ENCODE data around the gene NOXA1.

The NOXA1 gene

DNA sequence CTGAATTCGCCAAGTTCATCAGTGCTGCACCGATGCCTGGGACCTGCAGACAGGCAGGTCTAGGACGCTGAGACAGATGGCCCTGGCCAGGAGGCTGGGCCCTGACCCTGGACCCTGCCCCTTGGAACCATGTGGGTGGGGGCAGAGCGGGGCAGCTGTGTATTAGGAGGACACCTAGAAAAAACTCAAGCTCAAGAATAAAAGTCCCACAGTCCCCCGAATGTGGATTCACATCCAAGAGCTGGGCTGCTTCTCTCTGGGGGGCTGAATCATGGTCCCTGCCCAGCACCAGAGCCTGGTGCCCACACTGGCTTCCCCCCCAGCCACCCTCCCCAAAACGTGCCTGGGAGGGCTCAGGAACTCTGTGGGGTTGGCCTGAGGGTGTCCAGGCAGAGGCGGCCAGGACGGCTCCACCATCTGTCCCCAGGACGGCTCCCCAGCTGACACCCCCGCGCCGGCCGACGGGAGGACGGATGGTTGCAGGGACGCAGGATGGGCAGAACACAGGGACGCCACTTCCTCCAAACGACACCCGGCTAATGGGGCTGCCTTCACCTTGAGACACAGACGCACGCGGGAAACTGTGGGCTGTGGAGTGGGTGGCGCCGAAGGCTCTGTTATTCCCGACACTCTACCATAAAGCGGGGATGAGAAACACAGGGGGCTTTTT, 35.2 kb upstream of the NOXA1 start:
- no peak for DNase-seq

DNA sequence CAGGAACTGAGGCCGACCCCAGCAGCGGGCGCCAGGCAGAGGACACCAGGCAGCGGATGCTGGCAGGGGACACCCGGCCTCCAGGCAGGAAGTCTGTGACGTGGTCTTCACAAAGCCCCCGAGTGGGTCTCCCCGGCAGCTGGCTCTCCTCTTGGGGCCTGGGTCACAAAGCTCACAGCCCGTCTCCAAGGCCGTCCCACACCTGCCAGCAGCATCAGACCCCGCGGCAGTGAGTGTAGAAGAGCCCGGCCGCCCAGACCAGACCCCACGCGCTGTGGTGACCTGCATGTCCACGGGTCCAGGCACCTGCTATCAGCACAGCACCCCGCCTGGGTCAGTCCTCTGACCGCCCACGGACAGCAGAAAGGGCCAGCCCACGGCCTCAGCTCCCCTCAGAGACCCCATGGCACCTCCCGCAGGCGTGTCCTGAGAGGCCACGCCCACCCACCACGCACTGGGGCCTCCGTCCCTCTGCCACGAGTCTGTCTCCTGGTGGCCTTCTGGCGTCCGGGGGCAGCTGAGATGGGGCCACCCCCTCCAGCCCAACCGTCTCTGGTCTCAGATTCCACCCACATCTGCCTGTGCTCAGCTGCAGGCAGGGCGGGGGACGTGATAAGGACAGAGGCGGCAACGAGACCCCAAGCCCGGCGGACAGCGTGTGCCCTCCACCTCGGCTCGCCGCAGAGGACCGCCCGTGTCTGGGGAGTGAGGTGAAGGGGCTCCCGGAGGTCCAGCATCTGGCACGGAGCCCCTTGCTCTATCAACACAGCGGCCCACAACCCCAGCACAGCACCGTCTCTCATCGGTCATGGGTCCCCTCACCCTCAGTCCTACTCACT, 34.4 kb upstream of the NOXA1 start:
- DNase-seq = no peak

- DNase-seq = no peak
Measured at GRCh38 chr9:137389428-137389746, 33.8 kb upstream of the NOXA1 start.

GRCh38 chr9:137390553-137391410, 32.4 kb upstream of the NOXA1 start:
- no peak for DNase-seq

- no peak for DNase-seq
Measured at GRCh38 chr9:137391411-137391754, 31.8 kb upstream of the NOXA1 start.

DNA sequence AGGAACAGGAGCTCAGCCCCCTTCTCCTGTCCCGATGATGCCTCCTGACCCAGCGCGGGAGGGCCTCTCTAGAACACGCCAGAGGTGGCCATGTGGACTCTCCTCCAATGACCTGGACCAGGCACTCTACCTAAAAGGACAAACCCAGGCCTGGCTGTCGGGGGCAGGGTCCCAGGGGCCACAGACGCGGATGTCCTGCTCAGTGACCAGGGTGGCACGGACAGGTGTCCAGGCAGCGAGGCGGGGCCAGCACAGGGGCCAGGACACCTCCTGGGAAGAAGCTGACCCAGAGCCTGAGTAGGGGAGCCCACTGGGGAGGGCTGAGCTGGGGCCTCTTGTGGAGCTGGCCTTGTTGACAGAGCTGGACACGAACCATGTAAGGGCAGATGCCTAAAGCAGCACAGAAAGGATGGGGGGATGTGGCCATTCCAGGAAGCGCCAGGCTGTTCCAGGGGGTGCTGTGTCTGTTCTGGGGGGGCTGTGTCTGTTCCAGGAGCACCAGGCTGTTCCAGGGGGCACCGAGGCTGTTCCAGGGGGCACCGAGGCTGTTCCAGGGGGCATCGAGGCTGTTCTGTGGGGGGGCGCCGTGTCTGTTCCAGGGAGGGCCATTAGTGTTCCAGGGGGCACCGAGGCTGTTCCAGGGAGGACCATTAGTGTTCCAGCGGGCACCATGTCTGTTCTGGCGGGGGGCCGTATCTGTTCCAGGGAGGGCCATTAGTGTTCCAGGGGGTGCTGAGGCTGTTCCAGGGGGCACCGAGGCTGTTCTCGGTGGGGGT, 30.8 kb upstream of the NOXA1 start:
- no peak for DNase-seq

DNA sequence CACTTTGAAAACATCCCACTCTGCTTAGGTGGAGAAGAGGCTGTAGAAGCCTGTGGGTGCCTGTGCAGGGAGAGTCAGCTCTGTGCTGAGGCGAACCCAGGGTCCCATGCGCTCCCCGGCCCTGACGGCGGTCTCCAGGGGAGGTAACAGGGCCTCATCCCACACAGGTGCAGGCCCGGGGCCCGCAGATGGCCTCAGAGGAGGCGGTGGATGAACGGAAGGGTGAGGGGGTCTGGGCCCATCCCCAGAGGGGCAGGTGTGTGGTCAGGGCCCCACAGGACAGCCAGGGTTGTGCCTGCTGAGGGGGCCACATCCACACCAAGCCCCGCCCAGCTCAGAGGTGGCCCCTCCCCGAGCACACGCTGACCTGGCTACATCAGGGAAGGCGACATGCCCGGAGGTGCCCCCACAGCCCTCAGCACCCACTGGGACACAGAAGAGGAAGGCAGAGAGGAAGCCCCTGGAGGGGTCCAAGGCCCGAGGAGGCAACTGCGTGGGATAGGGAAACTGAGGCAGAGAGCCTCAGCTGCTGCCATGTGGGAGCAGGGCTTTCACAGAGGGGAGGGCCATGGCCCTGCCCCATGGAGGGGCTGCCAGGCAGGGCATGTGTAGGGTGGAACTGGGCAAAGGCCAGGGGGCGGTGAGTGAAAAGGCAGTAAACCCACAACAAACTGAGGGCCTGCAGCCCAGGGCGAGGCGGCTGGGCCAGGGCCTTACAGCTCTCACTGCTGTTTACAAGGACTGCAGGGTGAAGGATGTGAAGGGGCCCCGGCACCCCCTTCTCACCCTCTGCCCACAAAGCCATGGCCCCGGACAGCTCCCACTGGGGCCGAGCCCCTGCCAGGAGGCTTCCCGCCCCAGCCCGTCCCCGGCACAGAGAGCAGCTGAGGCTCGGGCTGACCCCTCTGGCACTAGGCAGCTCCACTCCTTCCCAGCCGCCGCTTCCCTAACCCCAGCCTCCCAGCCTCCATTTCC, 29.7 kb upstream of the NOXA1 start:
- no peak for DNase-seq

GRCh38 chr9:137394866-137395665, 28.1 kb upstream of the NOXA1 start:
- DNase-seq = no peak

GRCh38 chr9:137395666-137396010, 27.6 kb upstream of the NOXA1 start:
- no peak for DNase-seq

GRCh38 chr9:137396227-137396626, 27.0 kb upstream of the NOXA1 start:
- DNase-seq = no peak

DNA sequence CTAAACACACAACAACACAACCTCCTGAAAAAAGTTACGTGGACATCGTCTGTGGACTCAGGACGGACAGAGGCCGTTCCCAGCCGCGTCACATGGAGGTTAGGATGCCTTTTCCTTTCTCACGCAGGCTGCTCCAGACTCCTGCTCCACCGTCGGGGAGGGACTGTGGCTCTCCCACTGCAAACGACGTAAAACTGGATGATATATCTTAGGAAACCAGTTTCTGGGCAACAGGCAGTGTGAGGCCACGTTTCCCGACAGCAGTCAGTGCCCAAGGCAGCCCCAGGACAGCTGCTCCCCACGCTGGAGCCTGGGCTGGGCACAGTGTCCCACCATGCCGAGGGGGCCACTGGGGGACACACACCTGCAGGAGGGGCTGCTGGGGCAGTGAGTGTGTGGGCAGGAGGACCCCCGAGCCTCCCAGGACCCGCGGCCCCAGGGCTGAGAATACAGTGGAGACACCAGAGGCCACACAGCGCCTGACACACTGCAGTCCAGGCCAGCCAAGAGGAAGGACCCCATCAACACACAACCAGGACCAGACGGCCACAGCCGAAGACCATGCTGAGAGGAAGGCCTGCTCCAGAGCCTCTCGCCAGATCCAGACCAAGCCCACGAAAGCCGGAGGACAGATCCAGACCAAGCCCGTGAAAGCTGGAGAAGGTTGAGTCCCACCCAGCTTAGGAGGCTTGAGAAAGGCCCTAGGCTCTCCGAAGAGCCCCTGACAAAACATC, 26.4 kb upstream of the NOXA1 start:
- no peak for DNase-seq

DNA sequence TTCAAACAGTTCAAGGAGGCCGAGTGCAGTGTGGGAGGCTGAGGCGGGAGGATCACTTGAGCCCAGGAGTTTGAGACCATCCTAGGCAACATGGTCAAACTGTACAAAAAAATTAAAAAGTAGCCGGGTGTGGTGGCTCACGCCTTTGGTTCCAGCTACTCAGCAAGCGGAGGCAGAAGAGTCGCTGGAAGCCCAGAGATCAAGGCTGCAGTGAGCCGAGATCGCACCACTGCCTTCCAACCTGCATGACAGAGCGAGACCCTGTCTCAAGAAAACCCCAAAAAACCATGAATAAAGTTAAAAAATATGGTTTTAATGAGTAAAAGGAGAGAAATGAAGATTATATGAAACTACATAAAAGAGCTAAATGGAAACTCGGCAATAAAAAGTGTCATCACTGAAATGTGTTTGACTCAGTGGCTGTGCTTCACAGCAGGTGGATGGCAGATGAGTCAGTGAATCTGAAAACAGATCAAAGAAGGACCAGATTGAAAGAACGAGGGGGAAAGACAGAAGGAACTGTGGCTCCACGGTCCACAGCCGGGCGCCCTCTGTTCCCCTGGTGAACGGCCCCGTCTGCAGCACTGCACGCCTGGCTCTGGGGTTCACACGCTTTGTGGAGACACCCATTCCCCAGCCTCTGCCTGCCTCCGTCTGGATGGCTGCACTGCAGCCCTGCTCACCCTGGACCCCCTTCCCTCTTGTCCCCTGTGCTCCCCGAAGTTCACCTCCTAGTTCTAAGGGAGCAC, 25.3 kb upstream of the NOXA1 start:
- DNase-seq = no peak

- no peak for DNase-seq
Measured at GRCh38 chr9:137398561-137399468, 24.4 kb upstream of the NOXA1 start.

DNA sequence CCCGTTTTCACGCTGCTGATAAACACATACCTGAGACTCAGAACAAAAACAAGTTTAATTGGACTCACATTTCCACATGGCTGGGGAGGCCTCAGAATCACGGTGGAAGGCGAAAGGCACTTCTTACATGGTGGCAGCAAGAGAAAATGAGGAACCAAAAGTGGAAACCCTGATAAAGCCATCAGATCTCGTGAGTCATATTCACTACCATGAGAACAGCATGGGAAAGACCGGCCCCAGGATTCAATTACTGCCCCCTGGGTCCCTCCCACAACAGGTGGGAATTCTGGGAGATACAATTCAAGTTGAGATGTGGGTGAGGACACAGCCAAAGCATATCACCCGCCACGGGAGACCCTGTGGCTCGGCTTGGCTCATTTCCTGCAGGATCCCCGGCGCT, 20.4 kb upstream of the NOXA1 start:
- no peak for DNase-seq

DNA sequence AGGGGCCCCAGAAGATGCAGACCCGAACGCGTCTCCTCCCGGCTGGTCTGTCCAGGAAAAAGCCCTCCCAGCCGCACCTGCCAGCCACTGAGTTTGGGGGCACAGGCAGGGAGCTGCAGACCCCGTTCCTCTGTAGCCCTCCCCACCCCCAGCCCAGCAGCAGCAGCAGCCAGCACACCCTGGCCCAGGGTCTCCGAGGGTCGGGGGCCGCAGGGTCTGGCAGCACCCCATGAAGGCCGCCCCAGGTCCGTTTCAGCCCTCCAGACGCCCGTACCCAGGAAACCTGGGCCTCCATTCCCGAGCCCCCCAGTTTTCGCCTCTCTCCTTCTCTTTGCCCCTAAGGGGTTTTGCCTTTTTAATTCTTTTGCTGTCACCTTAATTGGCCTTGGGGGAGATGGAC, 19.9 kb upstream of the NOXA1 start:
- no peak for DNase-seq

DNA sequence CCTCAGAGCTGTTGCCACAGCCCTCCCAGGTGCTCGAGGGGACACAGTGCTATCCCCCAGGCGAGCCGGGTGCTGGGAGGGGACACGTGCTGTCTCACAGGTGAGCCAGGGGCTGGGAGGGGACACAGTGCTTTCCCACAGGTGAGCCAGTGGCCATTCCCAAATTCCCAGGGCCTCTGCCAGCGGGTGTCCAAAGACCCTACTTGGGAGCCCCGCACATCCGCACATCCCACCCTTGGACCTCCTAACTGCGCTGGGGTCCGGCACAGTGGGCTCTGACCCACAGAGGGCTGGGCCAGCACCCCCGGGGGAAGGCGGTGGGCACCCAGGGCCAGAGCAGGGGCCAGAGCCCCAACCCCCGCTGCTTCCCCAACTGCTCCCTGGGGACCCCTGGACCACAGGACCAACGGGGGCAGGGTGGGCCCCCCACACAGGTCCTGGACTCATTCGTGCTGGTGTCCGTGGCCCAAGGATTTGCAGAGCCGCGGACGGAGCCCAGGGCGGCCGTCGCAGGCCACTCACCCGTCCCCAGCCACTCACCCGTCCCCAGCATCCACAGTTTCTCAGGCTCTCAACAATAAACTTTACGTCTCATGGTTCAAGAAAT, 18.1 kb upstream of the NOXA1 start:
- no peak for DNase-seq

GRCh38 chr9:137405677-137406081, 17.5 kb upstream of the NOXA1 start:
- DNase-seq = no peak
